Omental fat pad (tissue), 4 donors: ENCODE data around the gene TEAD1. TPM values are rescaled to one million over a fixed set of nuclear protein-coding genes. Genes with fewer than 3 reads are reported as not detected.

Experiments
- ATAC-seq: fragments of 150-250 bp; one replicate; pipeline ENCODE4 v1.9.1; 2016; ENCODE audit warnings: mild to moderate bottlenecking, moderate library complexity; ENCODE audit not compliant: low FRiP score
- DNase-seq: peaks from one replicate; pipeline ENCODE4 v3.0.0-alpha.2; 2019; ENCODE audit warnings: low spot score
- CTCF ChIP-seq, 3 donors: fragments of 450-650 bp; IDR thresholded peaks; one replicate each; pipeline ENCODE4 v1.5.1; 2016 to 2017; ENCODE audit warnings: antibody characterized with exemption in 3 of 3, mild to moderate bottlenecking in 3 of 3, moderate library complexity in 2 of 3
- total RNA-seq, 4 donors: library from RNA; depleted of rRNA; stranded (reverse); fragments of >200 nt; gene quantifications; one replicate each; pipeline ENCODE4 v1.1.0, GENCODE V29; 2016

TEAD1 gene
- total RNA-seq, 4 donors from 2014 or later = 81.7 to 123 (median 103) TPM

- ATAC-seq (no peak), DNase-seq (no peak)
- TF ChIP-seq CTCF (IDR thresholded peaks at IDR 0.05) = no peak
Measured at GRCh38 chr11:12860827-12861226, 186.6 kb downstream of the TEAD1 start.

- TF ChIP-seq CTCF (IDR thresholded peaks at IDR 0.05) = no peak
- DNase-seq (no peak), ATAC-seq (peak; percentile 42)
Measured at GRCh38 chr11:12862696-12863469, 188.7 kb downstream of the TEAD1 start.

- ATAC-seq (no peak), DNase-seq (no peak)
- no peak for TF ChIP-seq CTCF (IDR thresholded peaks at IDR 0.05)
Measured at GRCh38 chr11:12863605-12864121, 189.4 kb downstream of the TEAD1 start.

- peak; percentile 50 for ATAC-seq
Measured at GRCh38 chr11:12864316-12865156, 190.3 kb downstream of the TEAD1 start.

GRCh38 chr11:12865863-12866595, 191.8 kb downstream of the TEAD1 start:
- TF ChIP-seq CTCF (IDR thresholded peaks at IDR 0.05) = no peak
- DNase-seq = no peak
- ATAC-seq = no peak

More at GRCh38 chr11:12864316-12865156, 190.3 kb downstream of the TEAD1 start:
- no peak for DNase-seq
- no peak for TF ChIP-seq CTCF (IDR thresholded peaks at IDR 0.05)

- DNase-seq = no peak
- no peak for TF ChIP-seq CTCF (IDR thresholded peaks at IDR 0.05)
- no peak for ATAC-seq
Measured at GRCh38 chr11:12867531-12867930, 193.3 kb downstream of the TEAD1 start.
